ENCODE data around the gene ELP1. TPM values are rescaled to one million over a fixed set of nuclear protein-coding genes. Genes with fewer than 3 reads are reported as not detected.
"Not testable (repeated sequence)": the region's sequence is repeated elsewhere in the genome, so short reads cannot be mapped to it uniquely, and the experiment has no call there.

ELP1 gene
- total and polyA plus RNA-seq, 8 donors: 22.9 to 50.6 (median 44.3) TPM

DNA sequence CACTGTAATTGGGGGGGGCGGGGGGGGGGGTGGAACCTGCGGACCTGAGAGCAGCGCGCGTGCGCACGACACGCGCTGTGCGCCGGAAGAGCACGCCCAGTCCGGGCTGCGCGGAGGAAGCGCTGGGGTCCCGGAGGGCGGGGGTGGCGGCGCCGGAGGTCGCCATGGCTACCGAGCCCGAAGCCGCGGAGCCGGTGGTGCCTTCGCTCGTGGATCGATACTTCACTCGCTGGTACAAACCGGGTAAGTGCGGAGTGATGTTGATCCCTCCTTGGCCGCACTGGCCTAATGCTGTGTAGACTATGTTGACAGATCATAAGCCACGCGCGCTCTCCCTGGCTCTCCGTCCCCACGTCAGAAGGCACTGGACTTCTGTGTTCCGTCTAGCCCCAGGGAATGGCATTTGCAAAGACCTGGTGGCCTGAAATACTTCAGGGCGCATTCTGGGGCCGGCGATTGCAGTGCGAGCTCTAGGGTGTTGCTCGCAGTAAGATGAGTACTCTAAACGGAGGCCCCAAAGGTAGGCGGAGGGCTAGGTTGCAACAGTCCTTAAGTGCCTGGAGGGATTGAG is 484 bp upstream of the ELP1 start, which contains the start of gene ABITRAM:
Gene ABITRAM, plus strand, starts transcription at position 78 of the 571 bp plus-strand sequence. Its CDS starts 87 bp downstream, at position 165.
- Histone ChIP-seq H3K4me3 (peak within 1 kb of the TSS; percentile 92 to 95), H3K27ac (peak within 1 kb of the TSS; percentile 91 to 92), H3K9me3 (no peaks in the 10 kb centered on the region), H3K36me3 (peaks cover 0 to 29% of the 10 kb centered on the region in 2 donors), H3K27me3 (no peaks in the 10 kb centered on the region), H3K4me1 (peaks cover 8 to 29% of the 10 kb centered on the region in 2 donors)
- TF ChIP-seq, protein P1, sequence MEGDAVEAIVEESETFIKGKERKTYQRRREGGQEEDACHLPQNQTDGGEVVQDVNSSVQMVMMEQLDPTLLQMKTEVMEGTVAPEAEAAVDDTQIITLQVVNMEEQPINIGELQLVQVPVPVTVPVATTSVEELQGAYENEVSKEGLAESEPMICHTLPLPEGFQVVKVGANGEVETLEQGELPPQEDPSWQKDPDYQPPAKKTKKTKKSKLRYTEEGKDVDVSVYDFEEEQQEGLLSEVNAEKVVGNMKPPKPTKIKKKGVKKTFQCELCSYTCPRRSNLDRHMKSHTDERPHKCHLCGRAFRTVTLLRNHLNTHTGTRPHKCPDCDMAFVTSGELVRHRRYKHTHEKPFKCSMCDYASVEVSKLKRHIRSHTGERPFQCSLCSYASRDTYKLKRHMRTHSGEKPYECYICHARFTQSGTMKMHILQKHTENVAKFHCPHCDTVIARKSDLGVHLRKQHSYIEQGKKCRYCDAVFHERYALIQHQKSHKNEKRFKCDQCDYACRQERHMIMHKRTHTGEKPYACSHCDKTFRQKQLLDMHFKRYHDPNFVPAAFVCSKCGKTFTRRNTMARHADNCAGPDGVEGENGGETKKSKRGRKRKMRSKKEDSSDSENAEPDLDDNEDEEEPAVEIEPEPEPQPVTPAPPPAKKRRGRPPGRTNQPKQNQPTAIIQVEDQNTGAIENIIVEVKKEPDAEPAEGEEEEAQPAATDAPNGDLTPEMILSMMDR (IDR thresholded peaks at IDR 0.05): no peak
- intact Hi-C loops (cut with DNase I): no loop called here
- DNase-seq: peak; percentile 77 to 93 (median 90)
- ATAC-seq: peak; percentile 91

DNA sequence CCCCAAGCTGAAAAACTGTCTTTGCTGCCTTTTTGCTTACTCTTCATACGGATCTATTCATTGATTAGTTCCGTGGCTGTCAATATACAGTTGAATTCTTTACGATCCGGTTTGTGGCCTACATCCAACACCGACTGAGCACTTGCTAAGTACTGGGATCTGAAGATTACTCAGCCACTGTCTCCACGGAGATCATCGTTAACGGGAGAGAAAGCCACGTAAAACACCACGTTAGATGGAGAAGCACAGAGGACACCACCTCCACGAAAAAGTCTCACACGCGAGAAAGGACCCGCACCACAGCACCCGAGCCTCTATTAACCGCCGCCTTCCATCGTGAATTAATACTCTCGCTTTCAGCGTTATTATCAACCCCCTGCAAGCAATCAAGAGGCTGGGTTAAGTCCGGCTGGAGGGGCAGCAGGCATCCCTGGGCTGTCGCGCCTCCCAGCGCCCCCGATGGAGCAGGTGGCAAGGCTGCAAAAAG is 650 bp downstream of the ELP1 start:
- TF ChIP-seq, protein P1 (IDR thresholded peaks at IDR 0.05): no peak
- Histone ChIP-seq H3K9me3 (no peaks in the 10 kb centered on the region), H3K27me3 (no peaks in the 10 kb centered on the region), H3K4me3 (peak overlapping the region; percentile 92 to 95), H3K27ac (peak overlapping the region; percentile 91 to 92), H3K36me3 (peaks cover 0 to 27% of the 10 kb centered on the region in 2 donors), H3K4me1 (peaks cover 8 to 29% of the 10 kb centered on the region in 2 donors)
- DNase-seq (peak in 1 of 4 donors; percentile 3), ATAC-seq (no peak)
- intact Hi-C loops (cut with DNase I): no loop called here

DNA sequence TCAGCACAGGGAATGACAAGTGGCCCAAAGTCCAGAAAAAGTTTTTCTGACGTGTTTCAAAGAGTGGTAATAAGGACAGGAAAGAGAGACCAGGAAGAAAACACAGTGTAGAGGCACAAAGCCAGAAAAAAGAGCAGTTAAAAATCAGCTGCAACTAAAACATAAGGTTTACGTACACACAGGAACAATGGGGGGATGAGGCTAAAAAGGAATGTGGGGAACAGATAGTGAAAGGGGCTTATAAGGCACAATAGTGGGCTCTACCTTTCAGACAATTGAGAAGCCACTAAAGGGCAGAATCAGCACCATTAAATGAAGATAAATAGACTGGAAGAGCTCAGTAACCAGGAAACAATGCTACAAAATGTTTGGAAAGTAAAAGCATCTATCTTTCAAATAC is 5.5 kb downstream of the ELP1 start:
- intact Hi-C loops (cut with DNase I): no loop called here
- ATAC-seq (no peak), DNase-seq (no peak)
- no peak overlapping the region for H3K27ac ChIP-seq
- no peaks in the 10 kb centered on the region for H3K27me3 ChIP-seq
- peaks cover 5 to 15% of the 10 kb centered on the region in 2 donors for H3K4me1 ChIP-seq
- H3K4me3 ChIP-seq: no peak overlapping the region
- no peaks in the 10 kb centered on the region for H3K9me3 ChIP-seq
- peaks cover 0 to 60% of the 10 kb centered on the region in 2 donors for H3K36me3 ChIP-seq
- TF ChIP-seq, protein P1 (IDR thresholded peaks at IDR 0.05): no peak

DNA sequence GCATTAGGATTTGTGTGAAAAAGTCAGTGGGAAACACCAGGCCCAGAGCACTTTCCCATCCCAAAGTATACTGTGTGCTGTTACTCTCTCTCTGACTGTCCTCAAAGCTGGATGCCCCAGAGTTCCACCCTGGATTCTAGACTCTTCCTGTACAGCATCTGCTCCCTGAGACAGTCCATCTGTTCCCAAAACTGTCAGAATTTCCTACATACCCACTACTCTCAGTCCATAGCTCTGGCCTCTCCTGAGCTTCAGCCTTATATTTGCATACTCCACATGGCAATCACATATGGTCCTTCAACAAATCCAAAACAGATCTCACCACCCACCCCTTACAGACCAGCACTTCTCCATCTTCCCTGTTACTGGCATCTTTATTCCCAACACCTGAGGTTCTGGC is 9.5 kb downstream of the ELP1 start:
- H3K4me3 ChIP-seq: no peak overlapping the region
- H3K9me3 ChIP-seq: no peaks in the 10 kb centered on the region
- intact Hi-C loops (cut with DNase I): no loop called here
- DNase-seq (peak in 1 of 4 donors; percentile 7), ATAC-seq (no peak)
- no peaks in the 10 kb centered on the region for H3K27me3 ChIP-seq
- H3K27ac ChIP-seq: no peak overlapping the region
- H3K36me3 ChIP-seq: peaks cover 0 to 82% of the 10 kb centered on the region in 2 donors
- TF ChIP-seq, protein P1 (IDR thresholded peaks at IDR 0.05): no peak
- no peaks in the 10 kb centered on the region for H3K4me1 ChIP-seq

DNA sequence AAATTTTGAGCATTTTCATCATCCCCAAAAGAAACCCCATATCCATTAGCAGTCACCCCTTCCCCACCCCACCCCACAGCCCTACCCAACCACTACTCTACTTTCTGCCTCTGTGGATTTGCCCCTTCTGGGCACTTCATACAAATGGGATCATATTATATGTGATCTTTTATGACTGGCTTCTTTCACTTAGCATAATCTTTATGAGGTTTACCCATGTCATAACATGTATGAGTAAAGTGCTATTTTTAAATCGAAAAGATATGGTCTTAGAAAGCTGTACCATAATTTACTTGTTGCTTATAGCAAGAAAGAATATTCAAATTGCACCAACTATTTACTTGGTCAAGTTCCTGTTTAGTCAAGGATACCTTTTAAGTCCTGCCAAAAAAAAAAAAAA is 12.7 kb downstream of the ELP1 start:
- H3K27ac ChIP-seq: no peak overlapping the region
- intact Hi-C loops (cut with DNase I): no loop called here
- ATAC-seq: no peak
- TF ChIP-seq, protein P1 (IDR thresholded peaks at IDR 0.05): no peak
- no peak for DNase-seq
- peaks cover 0 to 82% of the 10 kb centered on the region in 2 donors for H3K36me3 ChIP-seq
- no peaks in the 10 kb centered on the region for H3K9me3 ChIP-seq
- H3K27me3 ChIP-seq: no peaks in the 10 kb centered on the region
- no peak overlapping the region for H3K4me3 ChIP-seq
- no peaks in the 10 kb centered on the region for H3K4me1 ChIP-seq

DNA sequence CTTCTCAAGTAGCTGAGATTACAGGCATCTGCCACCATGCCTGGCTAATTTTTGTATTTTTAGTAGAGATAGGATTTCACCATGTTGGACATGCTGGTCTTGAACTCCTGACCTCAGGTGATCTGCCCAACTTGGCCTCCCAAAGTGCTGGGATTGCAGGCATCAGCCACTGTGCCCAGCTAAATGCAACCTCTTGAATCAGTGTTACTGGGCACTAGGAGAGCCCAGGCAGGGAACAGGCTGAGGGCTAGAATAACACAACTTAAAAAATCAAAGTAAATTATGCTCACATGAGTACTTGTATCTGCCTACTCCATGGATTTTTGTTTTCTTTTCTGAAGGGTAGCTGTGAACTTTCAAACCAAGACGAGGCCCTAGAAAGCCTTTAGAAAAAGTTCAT is 13.5 kb downstream of the ELP1 start:
- H3K27me3 ChIP-seq; DNase-seq; H3K9me3 ChIP-seq; ATAC-seq; H3K4me1 ChIP-seq; intact Hi-C loops (cut with DNase I); H3K27ac ChIP-seq; H3K4me3 ChIP-seq: not testable (repeated sequence)
- H3K36me3 ChIP-seq: peaks cover 0 to 82% of the 10 kb centered on the region in 2 donors
